ENCODE data around the gene LIAS. TPM values are rescaled to one million over a fixed set of nuclear protein-coding genes. Genes with fewer than 3 reads are reported as not detected.
"Not testable (repeated sequence)": the region's sequence is repeated elsewhere in the genome, so short reads cannot be mapped to it uniquely, and the experiment has no call there.

LIAS gene
- total RNA-seq, 4 donors from 2014 or later = 8.9 to 21.4 (median 19.0) TPM

DNA sequence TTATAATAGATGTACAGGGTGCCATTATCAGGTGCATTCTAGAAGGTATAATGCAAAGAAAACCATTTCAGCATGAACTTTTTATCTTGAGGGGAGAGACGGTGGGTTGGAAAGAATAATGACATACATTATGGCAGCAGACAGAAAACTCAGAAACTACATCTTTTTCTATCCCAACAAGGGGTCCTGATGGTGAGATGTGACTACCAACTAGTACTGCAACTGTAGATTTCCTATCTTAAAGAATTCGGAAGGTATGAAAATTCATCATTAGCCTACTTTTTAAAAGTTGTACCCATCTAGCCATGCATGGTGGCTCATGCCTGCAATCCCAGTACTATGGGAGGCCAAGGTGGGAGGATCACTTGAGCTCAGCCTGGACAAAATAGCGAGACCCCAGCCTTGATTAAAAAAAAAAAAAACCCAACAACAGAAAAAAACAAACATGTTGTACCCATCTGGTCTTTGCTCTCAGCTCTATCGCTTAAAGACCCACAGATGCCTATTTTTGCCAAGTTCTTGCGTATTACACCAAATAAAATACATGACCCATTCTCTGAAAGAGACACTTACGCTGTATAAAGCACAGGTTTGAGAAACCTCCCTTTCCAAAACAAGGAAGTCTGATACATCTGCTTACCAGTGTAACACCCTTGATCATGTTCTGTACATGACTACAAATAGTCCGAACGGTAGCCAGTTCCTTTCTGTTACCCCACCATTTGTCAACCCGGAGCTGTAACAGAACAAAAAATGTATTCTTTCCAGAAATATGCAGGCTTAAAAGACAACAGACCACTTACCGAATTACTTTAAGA lies 1.7 kb upstream of the LIAS start:
- Histone ChIP-seq H3K4me3 (peak overlapping the region; percentile 90), H3K27me3 (no peaks in the 10 kb centered on the region), H3K9me3 (no peaks in the 10 kb centered on the region), H3K4me1 (peaks cover 32% of the 10 kb centered on the region), H3K36me3 (peaks cover 59% of the 10 kb centered on the region), H3K27ac (peak overlapping the region; percentile 97)
- TF ChIP-seq CTCF (IDR thresholded peaks at IDR 0.05) (no peak), EP300 (IDR thresholded peaks at IDR 0.05) (no peak), POLR2A (IDR thresholded peaks at IDR 0.05) (no peak), POLR2AphosphoS5 (IDR thresholded peaks at IDR 0.05) (no peak)
- no peak for DNase-seq (ENCODE audit: low spot score in 2 of 2)
- 63% methylated on average over 10 of the region's 10 CpGs for WGBS

DNA sequence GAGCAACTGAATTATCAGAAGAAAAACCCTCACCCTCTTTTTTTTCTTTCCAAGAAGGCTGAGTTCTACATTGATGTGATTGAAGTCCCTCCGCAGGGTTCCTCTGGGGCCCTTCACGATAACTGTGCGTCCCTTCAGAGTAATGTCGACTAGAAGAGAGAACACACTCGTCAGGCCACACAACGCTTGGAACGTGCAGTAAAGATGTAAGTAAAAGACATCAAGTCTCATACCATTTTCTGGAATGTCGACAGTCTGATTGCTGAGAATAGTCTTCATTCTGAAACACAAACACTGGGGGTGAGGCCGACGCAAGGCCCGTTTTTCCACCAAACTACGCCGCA lies 723 bp upstream of the LIAS start:
- Histone ChIP-seq H3K4me3 (peak overlapping the region; percentile 90), H3K36me3 (peaks cover 55% of the 10 kb centered on the region), H3K4me1 (peaks cover 32% of the 10 kb centered on the region), H3K27ac (peak overlapping the region; percentile 97)
- not testable (repeated sequence) for H3K9me3 ChIP-seq; H3K27me3 ChIP-seq; DNase-seq (ENCODE audit: low spot score in 2 of 2)
- WGBS = 0% methylated on average over 11 of the region's 13 CpGs

DNA sequence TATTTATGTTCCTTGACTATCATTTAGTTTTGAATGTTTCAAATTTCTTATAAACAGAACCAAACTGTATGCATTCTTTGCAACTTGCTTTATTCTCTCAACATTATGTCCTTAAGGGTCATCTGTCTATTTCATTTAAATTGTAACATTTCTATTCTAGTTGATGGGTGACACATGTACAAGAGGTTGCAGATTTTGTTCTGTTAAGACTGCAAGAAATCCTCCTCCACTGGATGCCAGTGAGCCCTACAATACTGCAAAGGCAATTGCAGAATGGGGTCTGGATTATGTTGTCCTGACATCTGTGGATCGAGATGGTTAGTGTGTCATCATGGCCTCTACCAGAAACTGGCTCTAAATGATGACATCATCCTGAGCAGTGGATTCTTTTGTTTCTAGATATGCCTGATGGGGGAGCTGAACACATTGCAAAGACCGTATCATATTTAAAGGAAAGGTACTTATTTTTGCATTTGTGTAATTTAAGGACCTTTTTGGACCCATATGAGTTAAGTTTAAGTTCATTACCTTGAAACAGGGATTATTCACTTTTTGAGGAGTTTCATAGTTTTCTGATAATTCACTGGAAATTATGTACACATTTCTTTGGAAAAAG lies 6.1 kb downstream of the LIAS start:
- 32% methylated on average over 2 of the region's 2 CpGs for WGBS
- no peak for DNase-seq (ENCODE audit: low spot score in 2 of 2)
- H3K36me3 ChIP-seq = peaks cover 44% of the 10 kb centered on the region

DNA sequence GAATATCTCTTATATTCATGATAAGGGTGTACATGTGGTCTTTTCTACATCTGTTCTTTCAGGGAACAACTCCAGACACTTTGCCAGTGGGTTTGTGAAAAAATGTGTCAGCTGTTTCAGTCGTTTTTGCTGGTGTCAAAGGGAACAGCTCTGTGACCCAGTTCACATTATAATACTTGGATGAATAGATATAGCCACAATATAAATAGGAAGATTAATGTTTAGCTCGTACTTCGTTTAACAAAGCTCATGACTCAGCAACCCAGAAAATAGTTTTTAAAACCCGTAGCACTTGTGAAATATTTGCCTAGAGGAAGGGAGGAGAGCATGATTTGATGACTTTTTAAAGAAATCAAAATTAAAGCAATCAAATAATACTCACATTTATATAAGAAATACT lies 7.9 kb downstream of the LIAS start:
- H3K9me3 ChIP-seq = no peaks in the 10 kb centered on the region
- no peaks in the 10 kb centered on the region for H3K27me3 ChIP-seq
- no peak for DNase-seq (ENCODE audit: low spot score in 2 of 2)
- no peak for TF ChIP-seq CTCF (IDR thresholded peaks at IDR 0.05)
- TF ChIP-seq POLR2A (IDR thresholded peaks at IDR 0.05) = no peak
- TF ChIP-seq EP300 (IDR thresholded peaks at IDR 0.05) = no peak
- TF ChIP-seq POLR2AphosphoS5 (IDR thresholded peaks at IDR 0.05) = no peak
- H3K4me3 ChIP-seq = no peak overlapping the region
- no peak overlapping the region for H3K27ac ChIP-seq
- 61% methylated on average over 4 of the region's 4 CpGs for WGBS
- H3K4me1 ChIP-seq = peaks cover 12% of the 10 kb centered on the region
- peaks cover 45% of the 10 kb centered on the region for H3K36me3 ChIP-seq

More for the DNA sequence above, 6.1 kb downstream of the LIAS start:
- H3K27me3 ChIP-seq = no peaks in the 10 kb centered on the region
- no peaks in the 10 kb centered on the region for H3K9me3 ChIP-seq
- no peak overlapping the region for H3K27ac ChIP-seq
- TF ChIP-seq POLR2AphosphoS5 (IDR thresholded peaks at IDR 0.05) (no peak), POLR2A (IDR thresholded peaks at IDR 0.05) (no peak), EP300 (IDR thresholded peaks at IDR 0.05) (no peak), CTCF (IDR thresholded peaks at IDR 0.05) (no peak)
- peaks cover 10% of the 10 kb centered on the region for H3K4me1 ChIP-seq
- H3K4me3 ChIP-seq = no peak overlapping the region

- H3K4me1 ChIP-seq = peaks cover 12% of the 10 kb centered on the region
- TF ChIP-seq CTCF (IDR thresholded peaks at IDR 0.05) = no peak
- TF ChIP-seq EP300 (IDR thresholded peaks at IDR 0.05) = no peak
- no peak for TF ChIP-seq POLR2A (IDR thresholded peaks at IDR 0.05)
- no peak for TF ChIP-seq POLR2AphosphoS5 (IDR thresholded peaks at IDR 0.05)
- peaks cover 46% of the 10 kb centered on the region for H3K36me3 ChIP-seq
- H3K27ac ChIP-seq = no peak overlapping the region
- H3K27me3 ChIP-seq = no peaks in the 10 kb centered on the region
- DNase-seq (ENCODE audit: low spot score in 2 of 2) = no peak
- no peaks in the 10 kb centered on the region for H3K9me3 ChIP-seq
- H3K4me3 ChIP-seq = no peak overlapping the region
- WGBS = 95% methylated on average over 4 of the region's 4 CpGs
These were observed 8.6 kb downstream of the LIAS start for GRCh38 chr4:39467464-39467863.

All from suprapubic skin (tissue), 4 donors.